Natural killer cell (primary cell): ENCODE measurements around the gene PAM. TPM values are rescaled to one million over a fixed set of nuclear protein-coding genes. Genes with fewer than 3 reads are reported as not detected.

Source experiments
- ATAC-seq, 3 donors: fragments of 150-1000 bp in 2 of 3; fragments of 200-7000 bp in 1 of 3; cut with Tn5 transposase; 1 replicate in 1 of 3; 2 replicates in 2 of 3; pipeline ENCODE4 v1.10.0; 2021; ENCODE audit warnings: mild to moderate bottlenecking in 2 of 3, moderate library complexity in 2 of 3
- DNase-seq, 2 donors: peaks; one replicate each; pipeline versions ENCODE4 v3.0.0 to v3.0.0-alpha.2; 2013 to 2021; ENCODE audit warnings: mixed read lengths in 1 of 2
- H3K27ac ChIP-seq: one replicate; pipeline ENCODE4 v1.5.1; 2013; ENCODE audit warnings: mild to moderate bottlenecking, low read length
- H3K27me3 ChIP-seq: one replicate; pipeline ENCODE4 v1.6.1; 2013; ENCODE audit warnings: low read length; ENCODE audit not compliant: control insufficient read depth, insufficient read depth
- H3K36me3 ChIP-seq: one replicate; pipeline ENCODE4 v1.6.1; 2013; ENCODE audit warnings: low read length; ENCODE audit not compliant: control insufficient read depth, insufficient read depth
- H3K4me1 ChIP-seq: one replicate; pipeline ENCODE4 v1.6.1; 2013; ENCODE audit warnings: low read length; ENCODE audit not compliant: control insufficient read depth, insufficient read depth
- H3K4me3 ChIP-seq: one replicate; pipeline ENCODE4 v1.5.1; 2013; ENCODE audit warnings: low read length
- H3K9me3 ChIP-seq: one replicate; pipeline ENCODE4 v1.6.1; 2013; ENCODE audit warnings: low read length; ENCODE audit not compliant: control insufficient read depth, insufficient read depth
- H3K27ac Mint-ChIP-seq, 2 donors: one replicate each; pipeline ENCODE4 v1.8.0; 2022; ENCODE audit warnings: mild to moderate bottlenecking in 2 of 2, mixed read lengths in 2 of 2, moderate library complexity in 1 of 2
- H3K27me3 Mint-ChIP-seq, 2 donors: one replicate each; pipeline ENCODE4 v1.8.0; 2022; ENCODE audit warnings: low read depth in 2 of 2, mixed read lengths in 2 of 2
- H3K36me3 Mint-ChIP-seq: one replicate; pipeline ENCODE4 v1.8.0; 2022; ENCODE audit warnings: mixed read lengths
- H3K4me1 Mint-ChIP-seq, 2 donors: one replicate each; pipeline ENCODE4 v1.8.0; 2022; ENCODE audit warnings: mixed read lengths in 2 of 2
- H3K4me3 Mint-ChIP-seq: one replicate; pipeline ENCODE4 v1.8.0; 2022; ENCODE audit warnings: mild to moderate bottlenecking, moderate library complexity, mixed read lengths
- H3K9me3 Mint-ChIP-seq, 2 donors: one replicate each; pipeline ENCODE4 v1.8.0; 2022; ENCODE audit warnings: mixed read lengths in 2 of 2
- CTCF ChIP-seq: fragments of 200-600 bp; IDR thresholded peaks from one replicate; pipeline ENCODE4 v1.8.0; 2022; ENCODE audit warnings: antibody characterized with exemption
- WGBS: methylation state at CpG from one replicate; pipeline ENCODE4 v1.1.7; 2013; ENCODE audit warnings: missing lambda C conversion rate; ENCODE audit not compliant: insufficient coverage; 5-methylcytosine and 5-hydroxymethylcytosine counted together
- intact Hi-C: fragments of 100-400 bp; cut with micrococcal nuclease; formaldehyde crosslinking; loops from one replicate; pipeline ENCODE4 v1.14.2; 2022
- total RNA-seq, 4 donors: library from RNA; stranded (reverse); fragments of 120-200 nt in 1 of 4; gene quantifications; one replicate each; pipeline versions ENCODE4 v1.2.3 to v1.2.4, GENCODE V29; 2013 to 2022

The PAM gene
- total RNA-seq, 3 donors from 2014 or later (not counting 1 experiment from before 2014, with no cell fraction given), result 67.6 to 79.9 (median 75.3) TPM

GRCh38 chr5:102965653-102966052 lies 210.5 kb downstream of the PAM start:
- H3K27me3 Mint-ChIP-seq, result no peaks in the 10 kb centered on the region

GRCh38 chr5:102969641-102970040 lies 214.5 kb downstream of the PAM start:
- no peak for TF ChIP-seq CTCF
- Histone ChIP-seq H3K27me3 (no peaks in the 10 kb centered on the region), H3K4me3 (no peak overlapping the region), H3K27ac (no peak overlapping the region), H3K4me1 (no peaks in the 10 kb centered on the region), H3K9me3 (no peaks in the 10 kb centered on the region), H3K36me3 (no peaks in the 10 kb centered on the region)
- ATAC-seq, result no peak
- H3K36me3 Mint-ChIP-seq, result peaks cover 9% of the 10 kb centered on the region
- H3K4me3 Mint-ChIP-seq, result no peak overlapping the region
- intact Hi-C loops, result loop anchor here (10.0 kb wide), 1 partner anchor 105 kb away; no protein-coding TSS in a partner anchor
- WGBS, result 53% methylated on average over 3 of the region's 3 CpGs
- no peaks in the 10 kb centered on the region for H3K9me3 Mint-ChIP-seq
- no peaks in the 10 kb centered on the region for H3K27me3 Mint-ChIP-seq
- peaks cover 9 to 16% of the 10 kb centered on the region in 2 donors for H3K4me1 Mint-ChIP-seq
- peak overlapping the region; percentile 13 to 15 for H3K27ac Mint-ChIP-seq
- DNase-seq, result no peak

More at GRCh38 chr5:102965653-102966052, 210.5 kb downstream of the PAM start:
- Mint-ChIP-seq H3K36me3 (peaks cover 9% of the 10 kb centered on the region), H3K4me1 (peaks cover 6 to 12% of the 10 kb centered on the region in 2 donors), H3K27ac (no peak overlapping the region), H3K9me3 (no peaks in the 10 kb centered on the region), H3K4me3 (no peak overlapping the region)
- no peaks in the 10 kb centered on the region for H3K9me3 ChIP-seq
- H3K4me3 ChIP-seq, result no peak overlapping the region
- intact Hi-C loops, result no loop called here
- H3K4me1 ChIP-seq, result no peaks in the 10 kb centered on the region
- no peak for ATAC-seq
- TF ChIP-seq CTCF, result no peak
- 91% methylated on average over 1 of the region's 1 CpG for WGBS
- no peaks in the 10 kb centered on the region for H3K27me3 ChIP-seq
- H3K36me3 ChIP-seq, result peaks cover 3% of the 10 kb centered on the region
- H3K27ac ChIP-seq, result no peak overlapping the region
- DNase-seq, result no peak

- Histone ChIP-seq H3K4me3 (no peak overlapping the region), H3K27me3 (no peaks in the 10 kb centered on the region), H3K36me3 (no peaks in the 10 kb centered on the region), H3K9me3 (no peaks in the 10 kb centered on the region), H3K27ac (no peak overlapping the region), H3K4me1 (no peaks in the 10 kb centered on the region)
- H3K4me1 Mint-ChIP-seq, result peaks cover 9 to 16% of the 10 kb centered on the region in 2 donors
- WGBS, result no CpG with 5 or more reads among the region's 1 CpG
- DNase-seq (peak in 1 of 2 donors; percentile 35), ATAC-seq (peak; percentile 63 to 67 (median 67))
- H3K4me3 Mint-ChIP-seq, result no peak overlapping the region
- TF ChIP-seq CTCF, result peak; percentile 35
- no peaks in the 10 kb centered on the region for H3K36me3 Mint-ChIP-seq
- H3K27ac Mint-ChIP-seq, result peak overlapping the region in 1 of 2 donors; percentile 38
- no peaks in the 10 kb centered on the region for H3K9me3 Mint-ChIP-seq
- no peaks in the 10 kb centered on the region for H3K27me3 Mint-ChIP-seq
- intact Hi-C loops, result loop anchor here (1.0 to 10.0 kb wide), 2 partner anchors 107 to 191 kb away; no protein-coding TSS in a partner anchor
Measured at GRCh38 chr5:102971676-102972293, 216.7 kb downstream of the PAM start.
